Esophagus squamous epithelium (tissue), 5 donors: ENCODE measurements around the gene NAV2. TPM values are rescaled to one million over a fixed set of nuclear protein-coding genes. Genes with fewer than 3 reads are reported as not detected.

Experiments used
- DNase-seq: peaks from one replicate; lab custom pipeline; 2025; lab: John Stamatoyannopoulos, UW
- H3K27ac ChIP-seq, 4 donors: fragments of 200-600 bp; sonication (generic); one replicate each; pipeline ENCODE4 v1.5.1; 2016 to 2019; ENCODE audit warnings: mild to moderate bottlenecking in 1 of 4
- H3K27me3 ChIP-seq, 4 donors: fragments of 200-600 bp; sonication (generic); 1 replicate in 3 of 4; 2 replicates in 1 of 4; pipeline versions ENCODE4 v1.5.1 to v1.6.0; 2017 to 2021; ENCODE audit warnings: antibody characterized with exemption in 1 of 4
- H3K36me3 ChIP-seq, 3 donors: fragments of 200-600 bp; sonication (generic); one replicate each; pipeline ENCODE4 v1.5.1; 2016 to 2019
- H3K4me1 ChIP-seq, 3 donors: fragments of 200-600 bp; sonication (generic); one replicate each; pipeline ENCODE4 v1.5.1; 2017 to 2019
- H3K4me3 ChIP-seq, 4 donors: fragments of 200-600 bp; sonication (generic); 1 replicate in 3 of 4; 2 replicates in 1 of 4; pipeline ENCODE4 v1.5.1; 2016 to 2019; ENCODE audit warnings: mild to moderate bottlenecking in 2 of 4, moderate library complexity in 1 of 4
- H3K9me3 ChIP-seq, 3 donors: fragments of 200-600 bp; sonication (generic); one replicate each; pipeline ENCODE4 v1.5.1; 2016 to 2019
- POLR2A ChIP-seq, 4 donors: fragments of 450-650 bp; IDR thresholded peaks; one replicate each; pipeline ENCODE4 v1.6.1; 2017; ENCODE audit warnings: antibody characterized with exemption in 4 of 4, mild to moderate bottlenecking in 4 of 4, moderate library complexity in 3 of 4
- WGBS, 2 donors: methylation state at CpG; one replicate each; pipeline ENCODE4 v1.1.5; 2018; 5-methylcytosine and 5-hydroxymethylcytosine counted together
- intact Hi-C: fragments of 100-400 bp; cut with DNase I; formaldehyde crosslinking; loops from one replicate; pipeline ENCODE4 v1.15.0; 2022
- total RNA-seq, 4 donors: library from RNA; depleted of rRNA; stranded (reverse); fragments of >200 nt; gene quantifications; one replicate each; pipeline ENCODE4 v1.1.0, GENCODE V29; 2016
- TF ChIP-seq, protein P1 (sequence below), 6 experiments: fragments of 450-650 bp in 4 of 6; fragments of 200-600 bp in 2 of 6; sonication (generic) in 2 of 6; IDR thresholded peaks; one replicate each; pipeline ENCODE4 v1.5.1; 2016 to 2019; ENCODE audit warnings: antibody characterized with exemption in 6 of 6, mild to moderate bottlenecking in 4 of 6, moderate library complexity in 4 of 6
- donor health status: DM: yes; HTN: yes; CAD: no.

Gene NAV2
- total RNA-seq, 4 donors from 2014 or later, result 4.9 to 19.1 (median 14.6) TPM

DNA sequence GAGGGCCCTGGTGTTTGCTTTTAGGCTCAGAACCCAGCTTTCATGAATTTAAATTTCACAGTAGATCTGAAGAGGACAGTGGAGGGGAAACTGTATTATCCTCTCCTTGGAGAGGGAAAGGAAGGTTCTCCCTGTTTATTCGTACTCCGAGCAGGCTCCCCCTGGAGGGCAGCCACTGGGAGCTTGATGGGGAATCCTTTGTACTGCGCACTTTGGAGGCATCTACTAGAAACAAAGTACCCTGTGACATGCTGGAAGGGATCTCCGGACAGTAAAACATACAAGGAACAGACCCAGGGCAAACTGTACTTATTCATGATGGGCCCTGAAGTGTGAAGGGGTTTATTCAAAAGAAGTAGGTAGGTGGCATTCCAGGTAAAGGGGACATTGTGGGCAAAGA, 27.2 kb downstream of the NAV2 start:
- Histone ChIP-seq H3K4me3 (no peak overlapping the region), H3K36me3 (no peaks in the 10 kb centered on the region), H3K27me3 (no peaks in the 10 kb centered on the region), H3K27ac (peak overlapping the region in 2 of 4 donors; percentile 36 to 50), H3K4me1 (peaks cover 0 to 30% (median 4%) of the 10 kb centered on the region in 3 donors), H3K9me3 (no peaks in the 10 kb centered on the region)
- TF ChIP-seq, protein P1, sequence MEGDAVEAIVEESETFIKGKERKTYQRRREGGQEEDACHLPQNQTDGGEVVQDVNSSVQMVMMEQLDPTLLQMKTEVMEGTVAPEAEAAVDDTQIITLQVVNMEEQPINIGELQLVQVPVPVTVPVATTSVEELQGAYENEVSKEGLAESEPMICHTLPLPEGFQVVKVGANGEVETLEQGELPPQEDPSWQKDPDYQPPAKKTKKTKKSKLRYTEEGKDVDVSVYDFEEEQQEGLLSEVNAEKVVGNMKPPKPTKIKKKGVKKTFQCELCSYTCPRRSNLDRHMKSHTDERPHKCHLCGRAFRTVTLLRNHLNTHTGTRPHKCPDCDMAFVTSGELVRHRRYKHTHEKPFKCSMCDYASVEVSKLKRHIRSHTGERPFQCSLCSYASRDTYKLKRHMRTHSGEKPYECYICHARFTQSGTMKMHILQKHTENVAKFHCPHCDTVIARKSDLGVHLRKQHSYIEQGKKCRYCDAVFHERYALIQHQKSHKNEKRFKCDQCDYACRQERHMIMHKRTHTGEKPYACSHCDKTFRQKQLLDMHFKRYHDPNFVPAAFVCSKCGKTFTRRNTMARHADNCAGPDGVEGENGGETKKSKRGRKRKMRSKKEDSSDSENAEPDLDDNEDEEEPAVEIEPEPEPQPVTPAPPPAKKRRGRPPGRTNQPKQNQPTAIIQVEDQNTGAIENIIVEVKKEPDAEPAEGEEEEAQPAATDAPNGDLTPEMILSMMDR (IDR thresholded peaks at IDR 0.05), result peak in 4 of 6 experiments; percentile 8 to 30 (median 12)
- TF ChIP-seq POLR2A (IDR thresholded peaks at IDR 0.05), result no peak
- no peak for DNase-seq
- intact Hi-C loops, result loop anchor here (10.0 kb wide), 1 partner anchor 165 kb away; no protein-coding TSS in a partner anchor
- 49 to 90% methylated on average over 3 to 4 of the region's 4 CpGs for WGBS, 2 donors

DNA sequence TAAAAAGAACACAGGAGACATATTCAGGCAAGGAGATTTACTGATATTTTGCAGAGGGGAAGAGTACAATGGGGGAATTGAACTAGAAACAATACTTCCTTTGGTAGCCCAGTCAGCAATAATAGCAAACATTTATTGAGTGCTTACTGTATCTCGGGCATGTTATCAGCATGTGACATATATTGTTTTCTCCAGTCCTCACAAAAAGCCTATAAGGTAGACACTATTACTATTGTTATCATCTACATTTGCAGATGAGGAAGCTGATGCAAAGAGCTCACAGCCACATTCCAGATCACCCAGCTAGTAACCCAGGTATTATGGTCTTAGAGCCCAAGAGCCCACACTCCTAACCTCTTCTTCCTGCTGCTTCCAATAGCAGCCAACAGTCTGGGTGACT, 27.9 kb downstream of the NAV2 start:
- intact Hi-C loops, result loop anchor here (10.0 kb wide), 1 partner anchor 164 kb away; no protein-coding TSS in a partner anchor
- no peak for DNase-seq
- H3K4me1 ChIP-seq, result peaks cover 0 to 24% (median 4%) of the 10 kb centered on the region in 3 donors
- no peaks in the 10 kb centered on the region for H3K36me3 ChIP-seq
- 91 to 100% methylated on average over 1 of the region's 1 CpG for WGBS, 2 donors
- H3K27ac ChIP-seq, result no peak overlapping the region
- no peaks in the 10 kb centered on the region for H3K9me3 ChIP-seq
- H3K4me3 ChIP-seq, result no peak overlapping the region
- no peaks in the 10 kb centered on the region for H3K27me3 ChIP-seq
- TF ChIP-seq POLR2A (IDR thresholded peaks at IDR 0.05), result no peak
- TF ChIP-seq, protein P1 (IDR thresholded peaks at IDR 0.05), result no peak

DNA sequence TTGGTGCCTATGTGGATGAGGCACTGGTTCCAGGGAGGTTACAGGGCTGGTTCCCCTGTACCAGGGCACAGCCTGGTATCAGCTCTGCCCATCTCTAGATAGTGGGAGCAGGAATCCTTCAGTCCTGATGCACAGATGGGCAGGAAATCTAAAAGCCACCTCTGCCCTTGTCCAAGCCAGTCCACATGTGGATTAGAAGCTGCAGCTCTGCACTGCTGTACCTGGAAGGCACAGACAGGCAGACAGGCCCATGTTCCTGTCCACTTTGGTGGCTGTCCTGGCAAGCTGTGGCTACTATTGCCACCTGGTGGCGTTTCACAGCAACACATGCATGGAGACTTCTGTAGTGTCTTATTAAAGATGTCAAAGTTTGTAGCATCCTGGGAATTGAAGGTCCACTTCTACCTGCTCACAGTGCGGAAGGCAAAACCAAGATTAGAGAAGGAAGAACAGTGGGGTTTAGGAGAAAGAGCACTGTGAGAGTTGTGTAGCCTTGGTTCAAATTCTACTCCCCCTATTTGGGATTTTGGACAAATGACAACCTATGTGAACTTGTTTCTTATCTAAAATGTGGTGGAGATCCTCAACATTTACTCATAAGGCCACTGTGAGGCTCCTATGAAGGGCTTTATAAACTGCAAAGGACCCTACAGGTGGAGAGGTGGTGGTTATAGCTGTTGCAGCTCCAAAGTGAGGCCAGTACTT, 30.1 kb downstream of the NAV2 start:
- Histone ChIP-seq H3K4me1 (peaks cover 0 to 15% (median 4%) of the 10 kb centered on the region in 3 donors), H3K36me3 (no peaks in the 10 kb centered on the region), H3K27me3 (no peaks in the 10 kb centered on the region), H3K4me3 (no peak overlapping the region), H3K9me3 (no peaks in the 10 kb centered on the region), H3K27ac (no peak overlapping the region)
- WGBS, 2 donors, result 25 to 50% methylated on average over 1 of the region's 2 CpGs
- TF ChIP-seq POLR2A (IDR thresholded peaks at IDR 0.05), result no peak
- TF ChIP-seq, protein P1 (IDR thresholded peaks at IDR 0.05), result peak; percentile 79 to 97 (median 94)
- intact Hi-C loops, result loop anchor here (2.0 to 10.0 kb wide), 2 partner anchors 162 to 178 kb away; no protein-coding TSS in a partner anchor
- no peak for DNase-seq

DNA sequence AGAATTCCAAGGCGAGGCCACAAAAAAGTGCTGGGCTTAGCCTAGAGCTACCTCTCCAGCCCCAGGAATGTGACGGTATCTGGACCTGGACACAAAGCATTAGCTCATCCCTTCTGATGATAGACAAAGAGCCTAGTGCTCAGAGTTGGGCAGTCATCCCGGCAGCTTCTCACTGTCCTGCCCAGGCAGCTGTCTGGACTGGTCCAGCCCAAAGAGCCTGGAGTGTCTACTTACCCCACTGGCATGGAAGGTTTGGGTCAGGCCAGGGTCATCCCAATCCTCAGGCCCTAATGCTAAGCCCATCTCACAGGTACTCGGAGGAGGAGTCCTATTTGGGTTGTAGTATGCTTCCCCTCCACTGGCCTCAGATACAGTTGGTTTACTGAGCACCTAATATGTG, 31.0 kb downstream of the NAV2 start:
- 50 to 63% methylated on average over 1 to 2 of the region's 4 CpGs for WGBS, 2 donors
- no peak for DNase-seq
- Histone ChIP-seq H3K27ac (no peak overlapping the region), H3K4me3 (no peak overlapping the region), H3K4me1 (peaks cover 0 to 15% (median 4%) of the 10 kb centered on the region in 3 donors), H3K36me3 (no peaks in the 10 kb centered on the region), H3K27me3 (no peaks in the 10 kb centered on the region), H3K9me3 (no peaks in the 10 kb centered on the region)
- TF ChIP-seq, protein P1 (IDR thresholded peaks at IDR 0.05), result no peak
- no peak for TF ChIP-seq POLR2A (IDR thresholded peaks at IDR 0.05)
- intact Hi-C loops, result loop anchor here (2.0 to 10.0 kb wide), 2 partner anchors 161 to 179 kb away; no protein-coding TSS in a partner anchor

DNA sequence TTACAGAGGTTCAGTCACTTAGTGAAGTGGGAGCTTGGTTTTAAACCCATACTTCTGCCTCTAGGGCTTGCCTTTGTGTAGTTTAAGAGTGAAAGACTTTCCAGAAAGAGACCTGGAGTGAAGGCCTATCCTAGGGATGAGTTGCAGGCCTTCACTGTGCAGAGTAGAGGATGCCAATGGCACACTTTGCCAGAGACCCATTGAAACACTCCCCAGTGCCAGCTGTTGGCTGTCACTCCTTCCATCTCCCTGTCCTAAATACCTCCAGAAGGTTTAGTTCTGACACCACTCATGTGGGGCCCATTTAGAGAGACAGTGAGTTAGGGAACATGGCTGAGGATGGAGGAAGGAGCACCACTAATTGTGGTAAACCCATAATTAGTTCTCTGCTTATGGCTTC, 31.5 kb downstream of the NAV2 start:
- Histone ChIP-seq H3K27me3 (no peaks in the 10 kb centered on the region), H3K4me3 (no peak overlapping the region), H3K27ac (no peak overlapping the region), H3K36me3 (no peaks in the 10 kb centered on the region), H3K9me3 (no peaks in the 10 kb centered on the region), H3K4me1 (peaks cover 0 to 15% (median 4%) of the 10 kb centered on the region in 3 donors)
- intact Hi-C loops, result loop anchor here (10.0 kb wide), 1 partner anchor 161 kb away; no protein-coding TSS in a partner anchor
- no peak for DNase-seq
- no peak for TF ChIP-seq POLR2A (IDR thresholded peaks at IDR 0.05)
- TF ChIP-seq, protein P1 (IDR thresholded peaks at IDR 0.05), result no peak
